ENCODE results near the gene PPARG. TPM values are rescaled to one million over a fixed set of nuclear protein-coding genes. Genes with fewer than 3 reads are reported as not detected.
"Not testable (repeated sequence)": the region's sequence is repeated elsewhere in the genome, so short reads cannot be mapped to it uniquely, and the experiment has no call there.

PPARG gene
- polyA plus RNA-seq, 1 donor (not counting 4 experiments of a cell fraction or from before 2014, with no cell fraction given), result 3.1 TPM

- Histone ChIP-seq H3K9ac (ENCODE audit: control insufficient read depth, extremely low read depth, insufficient read depth, low read length) (no peak overlapping the region), H3K79me2 (ENCODE audit: control insufficient read depth, insufficient read depth, low read length) (no peaks in the 10 kb centered on the region), H2AFZ (ENCODE audit: control insufficient read depth, low read length) (no peak overlapping the region), H3K4me2 (ENCODE audit: control insufficient read depth, extremely low read depth, insufficient read depth, low read depth, low read length) (no peak overlapping the region), H3K27me3 (ENCODE audit: control insufficient read depth, extremely low read depth, insufficient read depth, low read length) (no peaks in the 10 kb centered on the region), H3K4me3 (ENCODE audit: control insufficient read depth in 2 of 3, extremely low read depth in 1 of 3, insufficient read depth in 2 of 3, low read depth in 1 of 3, low read length in 3 of 3) (no peak overlapping the region), H3K9me3 (ENCODE audit: control insufficient read depth, low read depth, low read length) (no peaks in the 10 kb centered on the region), H4K20me1 (ENCODE audit: control insufficient read depth, extremely low read depth, insufficient read depth, low read length) (no peaks in the 10 kb centered on the region), H3K9me1 (ENCODE audit: control insufficient read depth, extremely low read depth, insufficient read depth, low read length) (no peaks in the 10 kb centered on the region), H3K27ac (ENCODE audit: control insufficient read depth, insufficient read depth, low read length) (no peak overlapping the region), H3K4me1 (ENCODE audit: control insufficient read depth, extremely low read depth, insufficient read depth, low read length) (no peaks in the 10 kb centered on the region), H3K36me3 (ENCODE audit: control insufficient read depth in 2 of 2, extremely low read depth in 1 of 2, insufficient read depth in 2 of 2, low read length in 2 of 2) (no peaks in the 10 kb centered on the region)
- DNase-seq (ENCODE audit: low read depth, low spot score) (no peak), FAIRE-seq (no peak)
- no peak for TF ChIP-seq EZH2 (IDR thresholded peaks at IDR 0.05; ENCODE audit: low read length)
- dilution Hi-C loops (cut with MboI; ENCODE audit: extremely low pct_ligation_motif_present, low sequenced_read_pairs), result no loop called here
Measured at GRCh38 chr3:12273045-12273695, 15.7 kb upstream of the PPARG start.

GRCh38 chr3:12275974-12276650 is 12.8 kb upstream of the PPARG start:
- Histone ChIP-seq H2AFZ (ENCODE audit: control insufficient read depth, low read length) (no peak overlapping the region), H3K4me3 (ENCODE audit: control insufficient read depth in 2 of 3, extremely low read depth in 1 of 3, insufficient read depth in 2 of 3, low read depth in 1 of 3, low read length in 3 of 3) (no peak overlapping the region), H3K27me3 (ENCODE audit: control insufficient read depth, extremely low read depth, insufficient read depth, low read length) (no peaks in the 10 kb centered on the region), H3K9me3 (ENCODE audit: control insufficient read depth, low read depth, low read length) (no peaks in the 10 kb centered on the region), H3K36me3 (ENCODE audit: control insufficient read depth in 2 of 2, extremely low read depth in 1 of 2, insufficient read depth in 2 of 2, low read length in 2 of 2) (no peaks in the 10 kb centered on the region), H3K4me2 (ENCODE audit: control insufficient read depth, extremely low read depth, insufficient read depth, low read depth, low read length) (no peak overlapping the region), H4K20me1 (ENCODE audit: control insufficient read depth, extremely low read depth, insufficient read depth, low read length) (no peaks in the 10 kb centered on the region), H3K79me2 (ENCODE audit: control insufficient read depth, insufficient read depth, low read length) (no peaks in the 10 kb centered on the region), H3K9me1 (ENCODE audit: control insufficient read depth, extremely low read depth, insufficient read depth, low read length) (no peaks in the 10 kb centered on the region), H3K4me1 (ENCODE audit: control insufficient read depth, extremely low read depth, insufficient read depth, low read length) (no peaks in the 10 kb centered on the region), H3K27ac (ENCODE audit: control insufficient read depth, insufficient read depth, low read length) (no peak overlapping the region), H3K9ac (ENCODE audit: control insufficient read depth, extremely low read depth, insufficient read depth, low read length) (no peak overlapping the region)
- dilution Hi-C loops (cut with MboI; ENCODE audit: extremely low pct_ligation_motif_present, low sequenced_read_pairs), result no loop called here
- FAIRE-seq, result no peak
- TF ChIP-seq, protein P1, sequence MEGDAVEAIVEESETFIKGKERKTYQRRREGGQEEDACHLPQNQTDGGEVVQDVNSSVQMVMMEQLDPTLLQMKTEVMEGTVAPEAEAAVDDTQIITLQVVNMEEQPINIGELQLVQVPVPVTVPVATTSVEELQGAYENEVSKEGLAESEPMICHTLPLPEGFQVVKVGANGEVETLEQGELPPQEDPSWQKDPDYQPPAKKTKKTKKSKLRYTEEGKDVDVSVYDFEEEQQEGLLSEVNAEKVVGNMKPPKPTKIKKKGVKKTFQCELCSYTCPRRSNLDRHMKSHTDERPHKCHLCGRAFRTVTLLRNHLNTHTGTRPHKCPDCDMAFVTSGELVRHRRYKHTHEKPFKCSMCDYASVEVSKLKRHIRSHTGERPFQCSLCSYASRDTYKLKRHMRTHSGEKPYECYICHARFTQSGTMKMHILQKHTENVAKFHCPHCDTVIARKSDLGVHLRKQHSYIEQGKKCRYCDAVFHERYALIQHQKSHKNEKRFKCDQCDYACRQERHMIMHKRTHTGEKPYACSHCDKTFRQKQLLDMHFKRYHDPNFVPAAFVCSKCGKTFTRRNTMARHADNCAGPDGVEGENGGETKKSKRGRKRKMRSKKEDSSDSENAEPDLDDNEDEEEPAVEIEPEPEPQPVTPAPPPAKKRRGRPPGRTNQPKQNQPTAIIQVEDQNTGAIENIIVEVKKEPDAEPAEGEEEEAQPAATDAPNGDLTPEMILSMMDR (optimal IDR thresholded peaks at IDR 0.05 in 1 of 3, IDR thresholded peaks at IDR 0.05 in 1 of 3, conservative IDR thresholded peaks at IDR 0.05 in 1 of 3; ENCODE audit: extremely low read depth in 1 of 3, insufficient read depth in 2 of 3, low read length in 3 of 3), result no peak
- no peak for TF ChIP-seq EZH2 (IDR thresholded peaks at IDR 0.05; ENCODE audit: low read length)
- no peak for DNase-seq (ENCODE audit: low read depth, low spot score)

- H3K4me1 ChIP-seq (ENCODE audit: control insufficient read depth, extremely low read depth, insufficient read depth, low read length); H3K27ac ChIP-seq (ENCODE audit: control insufficient read depth, insufficient read depth, low read length); H3K36me3 ChIP-seq (ENCODE audit: control insufficient read depth in 2 of 2, extremely low read depth in 1 of 2, insufficient read depth in 2 of 2, low read length in 2 of 2); H3K9me1 ChIP-seq (ENCODE audit: control insufficient read depth, extremely low read depth, insufficient read depth, low read length); H3K4me3 ChIP-seq (ENCODE audit: control insufficient read depth in 2 of 3, extremely low read depth in 1 of 3, insufficient read depth in 2 of 3, low read depth in 1 of 3, low read length in 3 of 3); H3K79me2 ChIP-seq (ENCODE audit: control insufficient read depth, insufficient read depth, low read length); H2AFZ ChIP-seq (ENCODE audit: control insufficient read depth, low read length); FAIRE-seq; H3K27me3 ChIP-seq (ENCODE audit: control insufficient read depth, extremely low read depth, insufficient read depth, low read length); H3K4me2 ChIP-seq (ENCODE audit: control insufficient read depth, extremely low read depth, insufficient read depth, low read depth, low read length); DNase-seq (ENCODE audit: low read depth, low spot score); H4K20me1 ChIP-seq (ENCODE audit: control insufficient read depth, extremely low read depth, insufficient read depth, low read length); H3K9ac ChIP-seq (ENCODE audit: control insufficient read depth, extremely low read depth, insufficient read depth, low read length); dilution Hi-C loops (cut with MboI; ENCODE audit: extremely low pct_ligation_motif_present, low sequenced_read_pairs); H3K9me3 ChIP-seq (ENCODE audit: control insufficient read depth, low read depth, low read length): not testable (repeated sequence)
Measured at GRCh38 chr3:12276827-12277226, 12.0 kb upstream of the PPARG start.
